ENCODE data around the gene POLN.
"Not testable (repeated sequence)": the region's sequence is repeated elsewhere in the genome, so short reads cannot be mapped to it uniquely, and the experiment has no call there.

The POLN gene

DNA sequence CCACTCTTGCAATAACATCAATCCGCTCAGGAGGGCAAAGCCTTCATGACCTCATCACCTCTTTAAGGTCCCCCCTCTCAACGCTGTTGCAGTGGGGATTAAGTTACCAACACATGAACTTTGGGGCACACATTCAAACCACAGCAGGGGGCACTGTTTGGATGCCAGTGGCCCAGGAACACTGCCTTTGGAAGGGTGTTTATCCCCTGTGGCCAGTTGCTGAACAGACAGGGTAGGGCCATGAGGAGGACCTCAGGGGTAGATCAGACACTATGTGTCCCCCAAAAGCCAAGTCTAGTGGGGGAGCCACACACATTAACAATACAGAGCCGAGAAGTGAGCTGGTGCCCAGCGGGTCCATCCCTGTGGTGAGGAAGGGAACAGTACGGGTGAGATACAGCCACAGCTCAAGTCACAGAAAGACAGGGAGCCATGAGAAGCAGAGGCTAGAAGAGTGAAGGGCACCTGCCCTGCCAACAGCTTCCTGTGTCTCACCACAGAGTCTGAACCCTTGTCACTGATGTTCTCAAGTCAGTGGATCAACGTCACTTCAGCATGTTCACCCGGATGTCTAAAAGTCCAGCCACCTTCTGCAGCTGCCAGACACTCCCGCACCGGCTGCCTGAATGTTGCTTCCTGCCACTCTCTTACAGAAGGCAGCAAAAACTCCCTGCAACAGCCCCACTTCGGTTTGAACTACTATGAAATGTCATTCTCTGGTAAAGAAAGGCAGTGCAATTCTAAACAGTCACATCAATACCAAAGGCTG lies 39.8 kb upstream of the POLN start:
- Mint-ChIP-seq H3K9me3 (no peaks in the 10 kb centered on the region), H3K4me1 (peaks cover 38% of the 10 kb centered on the region), H3K4me3 (peak overlapping the region; percentile 32), H3K27ac (peak overlapping the region; percentile 95), H3K36me3 (peaks cover 3% of the 10 kb centered on the region), H3K27me3 (peaks cover 4% of the 10 kb centered on the region)
- DNase-seq = peak; percentile 88
- CTCF ChIA-PET = interaction anchor here (0.6 to 1.8 kb wide), 8 partner anchors 9 to 141 kb away, joined by 3 to 6 read pairs (median 3); no protein-coding TSS in a partner anchor

DNA sequence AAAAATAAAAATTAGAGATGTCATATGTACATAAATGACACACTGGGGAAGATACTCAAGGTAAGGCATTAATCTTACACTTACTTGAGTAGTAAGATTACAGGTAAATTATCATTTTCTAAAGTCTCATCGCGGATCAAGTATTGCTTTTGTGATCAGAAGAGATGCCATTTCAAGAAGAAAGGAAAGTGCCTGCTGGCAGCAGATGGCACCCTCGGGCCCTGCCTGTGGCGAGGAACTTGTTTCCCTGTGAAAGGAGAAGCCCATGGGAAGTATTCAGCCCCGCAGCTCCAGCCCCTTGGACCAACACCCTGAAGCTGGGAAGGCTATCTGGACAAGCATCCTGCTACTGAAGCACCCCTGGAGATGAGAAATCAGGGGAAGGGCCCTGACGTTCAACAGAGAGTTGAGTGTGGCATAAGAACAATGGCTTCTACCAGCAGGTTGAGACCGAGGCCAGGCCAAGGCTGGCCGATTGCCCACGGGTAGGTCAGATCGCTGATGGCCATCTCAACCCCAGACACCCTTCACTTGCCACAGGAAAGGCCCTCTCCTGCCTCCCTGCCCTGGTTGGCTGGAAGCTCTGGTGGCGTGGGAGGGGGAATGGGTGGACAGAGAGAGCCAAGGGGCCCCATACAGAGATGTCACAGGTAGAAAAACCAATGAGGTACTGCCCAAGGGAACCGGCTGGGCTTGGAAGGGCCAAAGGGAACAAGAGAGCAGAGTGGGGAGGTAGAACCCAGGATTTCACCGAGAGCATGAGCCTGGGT lies 38.8 kb upstream of the POLN start:
- Mint-ChIP-seq H3K4me3 (no peak overlapping the region), H3K27ac (peak overlapping the region; percentile 95), H3K36me3 (peaks cover 3% of the 10 kb centered on the region), H3K27me3 (peaks cover 4% of the 10 kb centered on the region), H3K4me1 (peaks cover 36% of the 10 kb centered on the region), H3K9me3 (no peaks in the 10 kb centered on the region)
- CTCF ChIA-PET = no interaction called here
- no peak for DNase-seq

DNA sequence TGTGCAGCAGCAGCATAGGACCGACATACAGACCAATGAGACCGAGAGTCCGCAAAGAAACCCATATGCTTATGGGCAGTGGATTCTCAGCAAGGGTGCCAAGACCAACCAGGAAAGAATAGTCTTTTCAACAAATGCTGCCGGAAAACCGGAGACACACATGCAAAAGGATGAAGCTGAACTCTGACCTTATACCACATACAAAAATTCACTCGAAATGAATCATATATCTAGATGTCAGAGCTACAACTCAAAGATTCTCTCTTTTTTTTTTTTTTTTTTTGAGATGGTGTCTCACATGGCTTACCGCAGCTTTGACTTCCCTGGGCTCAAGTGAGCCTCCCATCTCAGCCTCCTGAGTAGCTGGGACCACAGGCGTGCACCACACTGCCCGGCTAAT lies 36.0 kb upstream of the POLN start:
- Mint-ChIP-seq H3K9me3 (no peaks in the 10 kb centered on the region), H3K4me3 (no peak overlapping the region), H3K27me3 (no peaks in the 10 kb centered on the region), H3K36me3 (peaks cover 3% of the 10 kb centered on the region), H3K27ac (no peak overlapping the region), H3K4me1 (peaks cover 27% of the 10 kb centered on the region)
- CTCF ChIA-PET = no interaction called here
- no peak for DNase-seq

DNA sequence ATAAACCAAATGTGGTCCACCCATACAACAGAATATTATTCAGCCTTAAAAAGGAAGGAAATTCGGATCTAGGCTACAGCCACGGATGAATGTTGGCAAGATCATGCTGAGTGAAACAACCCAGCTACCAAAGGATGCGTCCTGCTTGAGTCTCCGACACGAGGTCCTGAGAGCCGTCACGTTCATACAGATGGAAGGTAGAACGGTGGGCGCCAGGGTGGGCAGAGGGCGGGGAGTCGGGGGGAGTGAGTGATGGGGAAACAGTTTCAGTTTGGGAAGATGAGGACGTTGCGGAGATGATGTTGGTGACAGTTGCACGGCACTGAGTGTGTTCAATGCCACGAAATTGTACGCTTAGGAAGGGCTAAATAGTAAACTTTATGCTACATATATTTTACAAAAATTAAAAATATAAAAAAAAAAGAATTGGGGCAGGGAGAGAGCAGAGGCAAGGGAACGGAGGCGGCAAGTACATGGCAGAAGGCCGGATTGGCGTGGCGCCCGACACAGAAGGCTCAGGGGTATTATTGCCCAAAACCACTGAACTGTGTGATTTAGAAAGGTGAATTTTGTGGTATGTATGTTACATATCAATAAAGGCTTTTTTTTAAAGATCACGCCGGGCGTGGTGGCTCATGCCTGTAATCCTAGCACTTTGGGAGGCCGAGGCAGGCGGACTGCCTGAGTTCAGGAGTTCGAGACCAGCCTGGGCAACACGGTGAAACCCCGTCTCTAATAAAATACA lies 34.8 kb upstream of the POLN start:
- Mint-ChIP-seq H3K9me3 (no peaks in the 10 kb centered on the region), H3K27me3 (no peaks in the 10 kb centered on the region), H3K36me3 (no peaks in the 10 kb centered on the region), H3K4me3 (no peak overlapping the region), H3K4me1 (peaks cover 17% of the 10 kb centered on the region), H3K27ac (no peak overlapping the region)
- no peak for DNase-seq
- CTCF ChIA-PET = no interaction called here

DNA sequence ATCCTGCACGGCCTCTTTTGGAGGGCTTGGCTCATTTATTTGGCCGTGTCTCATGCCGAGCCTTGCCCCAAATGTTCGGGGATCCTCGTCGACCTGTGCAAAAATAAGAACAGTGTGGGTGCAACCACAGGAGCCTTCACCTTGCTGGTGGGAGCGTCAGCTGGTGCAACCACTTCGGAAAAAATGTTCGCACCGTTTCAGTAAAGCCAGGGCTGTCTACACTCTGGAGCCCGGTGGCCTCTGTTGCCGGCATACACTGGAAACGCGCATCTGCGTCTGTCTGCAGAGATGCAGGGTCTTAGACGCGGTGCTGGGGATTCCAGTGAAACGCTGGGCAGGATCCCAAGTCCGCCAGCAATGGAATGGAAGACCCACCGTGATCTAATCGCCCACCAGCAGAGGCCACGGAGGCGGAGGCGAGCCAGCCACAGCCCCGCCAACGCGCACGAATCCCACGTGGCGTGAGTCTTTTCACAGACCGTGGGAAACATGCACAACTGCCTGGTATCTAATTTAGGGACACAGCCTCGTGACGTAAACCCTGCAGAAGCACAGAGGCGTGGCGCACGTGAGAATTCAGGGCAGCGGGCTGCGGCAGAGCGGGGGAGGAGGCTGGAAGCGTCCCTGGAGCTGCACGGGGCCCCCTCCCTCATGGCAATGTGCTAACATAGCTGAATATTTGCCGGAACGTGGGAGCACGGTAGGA lies 33.8 kb upstream of the POLN start:
- H3K4me1 Mint-ChIP-seq = peaks cover 6% of the 10 kb centered on the region
- DNase-seq = no peak
- no peak overlapping the region for H3K27ac Mint-ChIP-seq
- H3K4me3 Mint-ChIP-seq = no peak overlapping the region
- H3K36me3 Mint-ChIP-seq = no peaks in the 10 kb centered on the region
- H3K27me3 Mint-ChIP-seq = no peaks in the 10 kb centered on the region
- no peaks in the 10 kb centered on the region for H3K9me3 Mint-ChIP-seq
- CTCF ChIA-PET = no interaction called here

DNA sequence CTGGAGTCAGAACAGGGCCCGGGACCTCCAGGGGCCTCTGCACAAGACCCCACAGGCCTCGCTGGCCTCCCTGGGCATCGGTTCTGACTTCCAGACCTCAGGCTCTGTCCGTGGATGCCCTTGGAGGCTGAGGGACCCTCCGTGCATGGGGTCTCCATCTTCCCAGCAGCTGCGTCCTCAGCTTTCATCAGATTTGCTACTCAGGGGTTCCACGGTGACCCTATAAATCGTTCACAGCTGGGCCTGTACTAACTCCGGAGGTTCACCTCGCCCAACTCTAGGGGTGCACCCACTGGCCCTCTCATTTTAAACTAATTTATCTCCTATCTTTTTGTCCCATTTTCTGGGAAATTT lies 33.1 kb upstream of the POLN start:
- H3K4me3 Mint-ChIP-seq, H3K27me3 Mint-ChIP-seq, H3K9me3 Mint-ChIP-seq, CTCF ChIA-PET, DNase-seq, H3K36me3 Mint-ChIP-seq, H3K4me1 Mint-ChIP-seq, H3K27ac Mint-ChIP-seq: not testable (repeated sequence)

DNA sequence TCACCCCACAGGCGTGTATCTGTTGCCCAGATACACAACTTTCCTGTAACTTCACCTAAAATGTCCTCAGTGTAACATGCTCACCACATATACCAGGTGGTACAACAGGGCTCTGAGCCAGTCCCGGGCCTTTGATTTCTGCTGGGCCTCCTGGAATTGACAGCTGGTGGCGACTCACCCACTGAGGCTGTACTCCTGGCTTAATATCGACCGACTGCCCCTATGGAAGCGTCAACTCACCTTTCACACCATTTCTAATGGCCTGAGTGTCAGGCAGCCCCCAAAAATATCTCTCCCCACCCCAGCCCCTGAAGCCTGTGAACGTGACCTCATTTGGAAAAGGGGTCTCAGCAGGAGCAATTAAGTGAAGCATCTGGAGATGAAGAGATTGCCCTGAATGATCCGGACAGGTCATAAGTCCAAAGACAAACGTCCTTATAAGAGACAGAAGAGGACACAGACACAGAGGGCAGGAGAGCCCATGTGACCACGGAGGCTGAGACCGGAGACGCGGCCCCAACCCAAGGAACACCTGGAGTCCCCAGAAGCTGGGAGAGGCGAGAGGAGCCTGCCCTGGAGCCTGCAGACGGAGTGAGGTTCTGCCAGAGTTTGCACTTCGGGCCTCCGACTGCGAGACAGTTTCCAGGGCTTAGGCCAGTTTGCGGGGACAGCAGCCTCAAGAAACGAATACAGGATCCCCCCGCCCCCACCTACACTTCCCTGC lies 32.6 kb upstream of the POLN start:
- no peaks in the 10 kb centered on the region for H3K9me3 Mint-ChIP-seq
- CTCF ChIA-PET = no interaction called here
- H3K27ac Mint-ChIP-seq = no peak overlapping the region

DNA sequence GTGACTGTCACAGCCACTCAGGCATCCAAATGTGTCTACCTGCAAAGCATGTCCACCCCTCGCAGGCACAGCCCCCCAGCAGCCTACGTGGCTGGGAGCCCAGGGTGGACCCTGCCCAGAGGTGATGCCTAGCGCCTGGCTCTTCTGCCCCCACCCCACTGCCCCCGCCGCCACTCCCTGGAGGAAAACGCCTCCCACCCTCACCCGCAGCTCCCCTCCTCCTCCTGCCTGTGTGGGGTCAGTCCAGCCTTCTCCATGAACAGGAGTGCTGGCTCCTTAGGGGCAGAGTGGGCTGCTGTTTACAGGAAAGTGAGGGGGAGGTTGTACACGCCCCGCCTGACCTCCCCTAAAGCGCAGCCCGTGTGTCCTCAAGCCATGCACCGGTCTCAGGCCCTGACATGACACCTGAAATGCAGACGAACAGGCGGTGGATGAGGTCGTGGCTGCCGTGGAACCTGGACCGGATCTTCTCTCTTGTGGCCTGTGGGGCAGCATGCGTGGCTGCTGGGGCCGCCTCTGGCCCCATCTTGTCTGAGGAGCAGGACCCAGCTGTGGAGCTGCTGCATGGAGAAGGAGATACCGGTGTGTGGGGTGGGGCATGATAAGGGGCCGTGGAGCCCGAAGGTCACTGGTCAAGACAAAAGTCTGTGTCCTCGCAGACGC lies 31.9 kb upstream of the POLN start:
- no peak overlapping the region for H3K27ac Mint-ChIP-seq
- H3K36me3 Mint-ChIP-seq = no peaks in the 10 kb centered on the region
- no peak overlapping the region for H3K4me3 Mint-ChIP-seq
- H3K27me3 Mint-ChIP-seq = no peaks in the 10 kb centered on the region
- DNase-seq = no peak
- CTCF ChIA-PET = no interaction called here
- H3K9me3 Mint-ChIP-seq = no peaks in the 10 kb centered on the region
- H3K4me1 Mint-ChIP-seq = peaks cover 2% of the 10 kb centered on the region

More for the DNA sequence above, 32.6 kb upstream of the POLN start:
- H3K4me3 Mint-ChIP-seq = no peak overlapping the region
- no peaks in the 10 kb centered on the region for H3K36me3 Mint-ChIP-seq
- no peak for DNase-seq
- H3K27me3 Mint-ChIP-seq = no peaks in the 10 kb centered on the region
- peaks cover 2% of the 10 kb centered on the region for H3K4me1 Mint-ChIP-seq

DNA sequence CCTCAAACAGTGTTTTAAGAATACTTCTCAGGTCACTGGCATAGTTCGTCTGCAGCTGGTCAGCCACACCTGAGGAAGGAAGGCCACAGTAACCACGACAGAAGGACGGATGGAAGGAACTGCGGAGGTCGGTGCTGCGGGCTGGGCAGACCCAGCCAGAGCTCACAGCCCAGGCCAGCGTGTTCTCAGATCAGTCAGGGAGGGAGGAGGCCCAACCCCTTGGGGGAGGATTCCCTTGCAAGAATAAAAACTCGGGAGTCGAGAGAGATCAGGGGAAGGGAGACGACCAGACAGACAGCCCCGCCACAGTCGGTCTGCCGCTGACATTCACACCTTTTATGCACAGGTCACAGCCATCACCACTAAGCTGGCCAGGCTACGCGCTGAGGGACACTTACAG lies 31.3 kb upstream of the POLN start:
- Mint-ChIP-seq H3K27me3 (no peaks in the 10 kb centered on the region), H3K4me3 (no peak overlapping the region), H3K27ac (no peak overlapping the region), H3K9me3 (no peaks in the 10 kb centered on the region), H3K4me1 (peaks cover 2% of the 10 kb centered on the region), H3K36me3 (no peaks in the 10 kb centered on the region)
- CTCF ChIA-PET = no interaction called here
- DNase-seq = no peak

DNA sequence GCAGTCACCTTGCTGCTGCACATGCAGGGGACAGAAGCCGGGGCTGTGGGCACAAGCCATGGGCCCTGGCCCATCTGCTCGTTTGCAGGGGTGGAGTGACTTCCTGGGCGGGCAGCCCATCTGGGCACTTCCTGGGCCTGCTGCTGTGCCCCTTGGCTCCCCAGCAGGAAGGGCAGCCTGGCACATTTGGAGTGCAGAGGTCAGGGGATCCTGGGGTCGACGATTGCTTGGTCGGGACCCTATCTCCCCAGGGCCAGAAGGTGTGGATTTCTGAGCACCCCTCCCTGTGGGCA lies 30.9 kb upstream of the POLN start:
- no peak for DNase-seq
- Mint-ChIP-seq H3K27me3 (no peaks in the 10 kb centered on the region), H3K4me1 (peaks cover 2% of the 10 kb centered on the region), H3K4me3 (no peak overlapping the region), H3K27ac (no peak overlapping the region), H3K9me3 (no peaks in the 10 kb centered on the region), H3K36me3 (no peaks in the 10 kb centered on the region)
- CTCF ChIA-PET = no interaction called here

DNA sequence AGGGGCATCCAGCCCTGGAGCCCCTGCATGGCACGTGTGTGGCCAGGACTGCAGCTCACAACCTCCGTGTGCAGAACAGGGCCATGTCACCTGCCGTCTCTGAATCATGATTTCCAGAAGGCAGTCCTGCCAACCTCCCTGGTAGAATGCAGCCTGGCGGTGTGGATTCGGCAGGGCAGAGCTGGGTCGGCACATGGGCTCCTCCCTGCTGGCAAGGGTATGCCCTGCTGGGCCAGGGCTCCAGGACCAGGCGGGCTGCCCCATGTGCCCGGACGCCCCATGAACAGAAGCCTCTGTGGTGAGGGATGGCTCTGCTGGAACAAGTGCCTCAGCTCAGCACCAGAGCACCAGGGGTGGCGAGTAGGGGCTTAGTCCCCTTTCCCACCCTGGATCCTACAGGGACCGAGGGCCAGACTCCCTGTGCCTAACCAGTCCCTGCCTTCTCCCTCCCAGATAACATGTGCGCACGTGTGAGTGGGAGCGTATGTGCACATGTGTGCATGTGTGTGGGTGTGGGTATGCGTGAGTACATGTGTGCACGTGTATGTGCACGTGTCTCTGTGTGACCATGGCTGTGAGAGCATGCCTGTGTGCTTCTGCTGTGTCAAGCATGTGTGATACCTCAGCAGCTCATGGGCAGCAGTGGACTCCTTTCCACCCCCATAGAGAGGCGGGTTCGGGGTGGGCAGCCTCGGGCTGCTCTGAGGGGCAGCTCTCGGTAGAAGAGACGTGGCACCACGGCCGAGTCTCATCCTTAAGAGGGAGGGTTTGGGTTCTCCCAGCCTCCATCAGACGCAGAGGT lies 30.3 kb upstream of the POLN start:
- Mint-ChIP-seq H3K36me3 (no peaks in the 10 kb centered on the region), H3K27me3 (no peaks in the 10 kb centered on the region), H3K9me3 (no peaks in the 10 kb centered on the region), H3K4me3 (no peak overlapping the region), H3K27ac (no peak overlapping the region), H3K4me1 (peaks cover 2% of the 10 kb centered on the region)
- no peak for DNase-seq
- CTCF ChIA-PET = no interaction called here

DNA sequence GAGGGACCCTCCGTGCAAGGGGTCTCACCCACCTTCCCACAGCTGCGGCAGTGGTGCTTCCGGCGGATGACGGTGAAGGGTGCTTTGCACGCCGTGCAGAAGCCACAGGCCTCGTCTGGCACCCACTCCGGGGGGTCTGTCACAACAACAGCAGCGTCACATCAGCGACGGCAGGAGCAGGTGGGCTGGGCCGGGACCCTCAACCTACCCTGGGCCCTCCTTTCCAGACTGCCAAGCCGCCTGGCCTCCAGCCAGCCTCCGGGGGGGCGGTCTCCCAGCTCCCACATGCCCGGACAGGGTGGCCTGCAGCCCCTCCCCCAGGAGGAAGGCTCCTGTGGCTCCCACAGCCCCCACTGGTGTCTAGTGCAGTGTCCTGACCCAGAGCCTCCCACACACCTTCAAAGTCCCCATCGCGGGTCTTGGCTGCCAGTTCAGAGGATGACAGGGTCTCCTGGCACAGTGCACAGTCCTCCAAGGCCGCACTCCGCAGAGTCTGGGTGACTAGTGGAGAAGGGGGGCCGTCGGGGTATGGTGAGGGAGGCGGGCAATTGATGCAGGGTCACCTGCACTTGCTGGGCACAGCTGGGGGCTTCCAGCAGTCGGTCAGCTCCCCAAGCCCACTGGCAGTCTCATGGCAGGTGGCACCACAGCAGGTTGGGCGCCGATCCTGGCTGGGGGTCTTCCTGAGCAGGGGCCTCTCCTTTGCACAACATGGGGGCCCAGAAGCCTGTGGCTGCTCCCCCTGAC lies 29.5 kb upstream of the POLN start:
- no peak overlapping the region for H3K4me3 Mint-ChIP-seq
- no peaks in the 10 kb centered on the region for H3K36me3 Mint-ChIP-seq
- H3K4me1 Mint-ChIP-seq = peaks cover 2% of the 10 kb centered on the region
- H3K27me3 Mint-ChIP-seq = no peaks in the 10 kb centered on the region
- CTCF ChIA-PET = no interaction called here
- no peak overlapping the region for H3K27ac Mint-ChIP-seq
- no peak for DNase-seq
- H3K9me3 Mint-ChIP-seq = no peaks in the 10 kb centered on the region

All from activated naive CD4-positive, alpha-beta T cell treated with anti-CD3 and anti-CD28 coated beads, Interleukin-2, amount 10 ng/mL, durations not matched to agents 7 days and 5 days (primary cell).